Choroid plexus epithelial cell (primary cell): ENCODE measurements around the gene ARMC6.

Experiments used
- DNase-seq: peaks from one replicate; pipeline ENCODE4 v3.0.0-alpha.2; 2010; ENCODE audit warnings: low read depth
- H3K4me3 ChIP-seq: 2 replicates; pipeline ENCODE4 v1.5.1; 2011; ENCODE audit warnings: low read depth, mild to moderate bottlenecking, control low read depth, low read length, moderate library complexity
- CTCF ChIP-seq: conservative IDR thresholded peaks from 2 replicates; pipeline ENCODE4 v1.5.1; 2011; ENCODE audit warnings: low read depth, mild to moderate bottlenecking, control low read depth, inconsistent platforms, low read length, moderate library complexity

Gene ARMC6

DNA sequence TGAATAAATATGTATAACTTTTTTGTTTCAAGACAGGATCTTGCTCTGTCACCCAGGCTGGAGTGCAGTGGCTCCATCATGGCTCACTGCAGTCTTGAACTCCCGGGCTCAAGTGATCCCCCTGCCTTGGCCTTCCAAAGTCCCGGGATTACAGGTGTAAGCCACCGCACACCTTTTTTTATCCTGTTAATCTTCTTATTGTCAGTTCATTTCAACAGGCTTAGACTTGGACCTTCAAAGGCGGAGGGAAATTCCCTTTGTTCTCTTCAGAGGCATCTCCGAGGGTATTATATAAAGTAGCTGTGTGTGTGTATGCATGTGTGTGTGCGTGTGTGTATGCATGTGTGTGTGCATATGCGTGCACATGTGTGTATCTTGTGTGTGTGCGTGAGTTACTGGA, 35.1 kb upstream of the ARMC6 start:
- no peak overlapping the region for H3K4me3 ChIP-seq
- no peak for DNase-seq
- no peak for TF ChIP-seq CTCF

DNA sequence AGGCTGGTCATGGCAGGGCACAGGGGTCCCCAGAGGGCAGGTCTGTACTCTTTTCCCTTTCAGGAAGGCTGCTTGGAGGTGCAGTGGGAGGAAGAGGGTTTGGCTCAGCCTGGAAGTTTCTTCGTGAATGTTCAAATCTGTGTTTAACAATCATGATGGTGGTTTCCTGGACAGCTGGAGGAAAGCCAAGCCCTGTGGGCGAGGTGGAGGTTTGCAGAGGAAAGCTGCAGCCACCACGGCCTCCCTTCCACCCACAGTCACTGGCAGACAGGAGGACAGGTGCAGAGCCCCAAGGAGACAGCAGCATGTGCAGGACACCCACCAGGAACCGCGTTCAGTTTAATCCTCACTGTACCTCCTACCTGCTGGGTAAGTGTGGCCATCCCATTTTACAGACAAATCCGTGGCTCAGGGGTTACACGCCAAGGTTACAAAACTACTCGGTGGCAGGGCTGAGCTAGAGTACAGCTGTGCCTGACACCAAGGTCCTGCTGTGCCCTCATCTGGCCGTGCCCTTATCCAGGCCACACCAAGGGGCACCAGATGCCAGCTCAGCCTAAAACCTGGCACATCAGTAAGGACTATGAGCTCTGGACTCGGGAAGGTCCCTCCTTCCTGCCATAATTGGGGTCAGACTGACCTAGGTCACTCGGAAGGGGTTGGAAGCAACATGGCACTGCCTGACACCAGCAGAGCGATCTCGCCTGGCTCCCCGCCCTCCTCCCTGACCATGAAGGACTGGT, 34.2 kb upstream of the ARMC6 start:
- TF ChIP-seq CTCF: no peak
- DNase-seq: peak; percentile 42
- no peak overlapping the region for H3K4me3 ChIP-seq

DNA sequence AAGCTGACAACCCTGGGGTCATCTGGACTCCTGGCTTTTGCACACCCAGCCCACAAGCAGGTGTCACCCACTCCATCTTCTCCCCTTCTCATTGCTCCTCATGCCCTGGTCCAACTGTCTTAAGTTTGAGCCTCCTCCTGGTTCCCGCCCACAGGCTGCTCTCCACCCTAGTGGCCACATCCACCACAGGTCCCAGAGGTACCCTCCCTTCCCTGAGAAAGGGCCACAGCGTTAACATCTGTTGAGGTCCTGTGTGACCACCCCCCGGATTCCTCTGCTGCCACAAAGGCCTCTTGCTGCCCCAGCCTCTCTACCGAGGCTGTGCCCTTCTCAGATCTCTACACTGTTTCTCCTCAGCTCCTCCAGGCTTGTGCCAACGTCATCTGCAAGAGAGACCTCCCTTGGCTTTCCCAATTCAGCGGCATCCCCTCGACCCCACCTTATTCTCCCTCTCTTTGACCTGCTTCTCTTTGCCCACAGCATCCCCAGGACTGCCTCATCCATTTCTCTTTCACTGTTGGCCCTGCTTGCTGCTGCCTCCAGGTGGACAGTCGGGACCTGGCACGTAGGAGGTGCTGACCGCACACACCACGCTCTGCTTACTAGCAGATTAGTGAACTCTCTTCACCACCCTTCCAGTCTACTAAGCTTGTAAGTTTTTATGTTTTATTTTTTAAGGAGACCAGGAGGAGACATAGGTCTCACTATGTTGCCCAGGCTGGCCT, 33.3 kb upstream of the ARMC6 start:
- peak; percentile 48 for DNase-seq
- H3K4me3 ChIP-seq: no peak overlapping the region

DNA sequence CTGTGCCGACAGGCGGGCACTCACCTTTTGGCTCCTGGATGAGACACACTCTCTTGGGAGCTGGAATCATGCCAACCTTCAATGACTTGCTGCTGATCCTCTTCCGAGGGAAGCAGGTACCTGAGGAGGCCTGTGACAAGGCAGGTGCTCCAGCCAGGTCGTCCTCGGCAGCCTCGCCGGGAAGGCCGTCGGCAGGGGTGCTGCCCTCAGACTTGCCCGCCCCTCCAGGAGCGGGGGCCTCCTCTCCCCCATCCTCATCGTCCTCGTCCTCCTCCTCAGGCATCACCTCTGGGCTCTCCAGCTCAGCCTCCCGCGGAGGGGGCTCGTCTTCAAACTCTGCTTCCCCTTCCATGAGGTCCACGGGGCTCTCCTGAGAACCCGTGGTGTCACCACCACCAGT, 29.3 kb upstream of the ARMC6 start:
- H3K4me3 ChIP-seq: no peak overlapping the region
- no peak for DNase-seq
- no peak for TF ChIP-seq CTCF

More for the DNA sequence above, 33.3 kb upstream of the ARMC6 start:
- peak; percentile 64 for TF ChIP-seq CTCF

DNA sequence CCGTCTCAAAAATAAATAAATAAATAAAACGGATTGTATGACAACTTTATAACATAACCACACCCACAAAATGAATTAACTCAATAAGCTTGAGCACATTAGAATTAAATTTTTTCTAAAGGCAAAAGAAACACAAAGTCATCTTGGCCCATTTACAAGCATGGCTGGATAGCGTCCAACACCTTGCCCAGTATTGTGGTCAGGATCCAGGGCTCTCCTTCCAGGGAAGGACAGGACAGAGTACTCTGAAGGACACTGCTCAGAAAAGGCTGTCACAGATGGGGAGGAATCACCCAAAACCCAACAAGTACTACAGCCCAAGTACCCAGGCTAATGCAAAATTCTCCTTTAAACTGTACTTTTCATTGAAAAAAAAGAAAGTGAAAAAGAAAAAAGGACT, 27.2 kb upstream of the ARMC6 start:
- no peak for TF ChIP-seq CTCF
- DNase-seq: peak; percentile 15

GRCh38 chr19:19009951-19010350, 23.5 kb upstream of the ARMC6 start:
- DNase-seq: no peak
- H3K4me3 ChIP-seq: no peak overlapping the region
- TF ChIP-seq CTCF: no peak

More for the DNA sequence above, 27.2 kb upstream of the ARMC6 start:
- H3K4me3 ChIP-seq: no peak overlapping the region

DNA sequence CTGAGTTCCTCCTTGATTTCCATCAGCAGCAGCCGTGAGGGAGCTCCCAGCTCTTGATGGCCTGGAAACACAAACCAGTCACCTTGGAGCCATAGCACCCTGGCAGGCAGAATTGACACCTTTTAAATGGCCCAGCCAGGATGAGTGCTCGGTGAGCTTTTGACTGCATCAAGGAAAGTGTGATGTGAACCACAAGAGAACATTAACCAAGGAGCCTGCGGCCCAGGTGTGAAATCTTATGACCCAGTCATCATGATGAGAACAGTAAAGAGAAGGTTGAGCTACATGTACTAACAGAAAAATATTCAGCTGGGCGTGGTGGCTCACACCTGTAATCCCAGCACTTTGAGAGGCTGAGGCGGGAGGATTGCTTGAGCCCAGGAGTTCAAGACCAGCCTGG, 22.9 kb upstream of the ARMC6 start:
- DNase-seq: no peak
- no peak for TF ChIP-seq CTCF

More for the DNA sequence above, 22.9 kb upstream of the ARMC6 start:
- H3K4me3 ChIP-seq: no peak overlapping the region
